ENCODE data around the gene GLI3.

GLI3 gene

DNA sequence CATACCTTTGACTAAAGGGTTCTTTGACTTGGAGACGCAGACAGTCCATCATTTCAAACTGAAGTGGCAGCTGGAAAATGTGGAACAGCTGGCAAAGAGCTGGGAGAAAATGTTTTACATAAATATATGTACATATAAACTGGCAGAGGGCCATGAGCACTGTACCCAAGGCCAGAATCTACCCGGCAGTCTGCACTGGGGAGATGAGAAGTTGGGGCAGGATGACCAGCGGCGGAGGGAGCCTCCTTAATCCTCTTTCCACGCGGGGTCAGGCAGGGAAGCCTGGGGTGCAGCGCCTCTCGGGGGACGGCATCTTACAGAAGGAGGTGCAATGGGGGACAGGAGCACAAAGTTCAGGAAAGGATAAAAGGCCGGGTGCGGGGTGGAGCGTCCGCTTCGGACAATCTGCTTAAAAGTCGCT lies 1.3 kb downstream of the GLI3 start:
- no peak for DNase-seq

DNA sequence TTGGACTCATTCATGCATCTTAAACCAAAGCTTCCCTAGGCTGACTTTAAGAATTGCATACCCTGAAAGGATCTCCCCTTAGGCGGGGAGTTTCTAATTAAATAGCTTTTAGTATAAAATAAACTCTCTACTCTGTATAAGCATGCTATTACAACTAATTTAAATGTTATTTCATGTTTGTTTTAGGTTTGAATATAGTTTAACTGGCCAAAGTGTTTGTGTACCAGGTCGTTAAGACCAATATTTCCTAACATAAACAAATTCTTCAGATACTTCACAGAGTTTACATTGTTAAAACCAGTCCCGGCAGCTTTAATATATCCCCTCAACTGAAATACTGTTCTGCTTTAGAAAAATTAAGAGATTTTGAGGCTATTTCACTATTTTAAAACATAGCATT lies 2.3 kb downstream of the GLI3 start:
- no peak for DNase-seq

DNA sequence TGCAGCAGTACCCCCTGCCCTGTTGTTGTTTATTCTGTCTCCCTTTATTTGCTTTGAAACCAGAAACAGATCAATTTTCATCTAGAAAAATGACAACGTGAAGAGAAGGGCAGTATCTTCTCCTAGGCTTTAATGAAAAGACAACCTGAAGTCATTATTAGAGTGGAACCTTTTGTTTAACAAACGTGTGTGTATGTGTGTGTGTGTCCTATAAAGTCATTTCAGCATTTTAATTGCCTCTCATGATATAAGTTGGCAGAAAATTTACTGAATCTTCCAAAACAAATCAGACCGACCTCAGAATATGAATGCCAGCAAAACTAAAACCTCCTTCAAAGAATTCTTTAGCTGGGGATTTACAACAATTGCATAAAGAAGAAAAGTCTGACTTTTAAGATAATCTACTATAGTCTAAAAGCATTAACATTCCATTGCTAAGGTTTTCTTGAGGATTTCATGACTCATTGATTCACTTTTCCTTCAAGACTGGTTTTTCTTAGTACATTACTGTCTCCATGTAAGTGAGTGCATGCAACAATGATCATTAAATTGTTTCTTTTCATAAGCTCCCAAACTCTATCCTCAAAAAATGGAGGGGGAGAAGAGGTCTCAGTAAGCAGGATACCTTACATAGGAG lies 3.2 kb downstream of the GLI3 start:
- no peak for DNase-seq

DNA sequence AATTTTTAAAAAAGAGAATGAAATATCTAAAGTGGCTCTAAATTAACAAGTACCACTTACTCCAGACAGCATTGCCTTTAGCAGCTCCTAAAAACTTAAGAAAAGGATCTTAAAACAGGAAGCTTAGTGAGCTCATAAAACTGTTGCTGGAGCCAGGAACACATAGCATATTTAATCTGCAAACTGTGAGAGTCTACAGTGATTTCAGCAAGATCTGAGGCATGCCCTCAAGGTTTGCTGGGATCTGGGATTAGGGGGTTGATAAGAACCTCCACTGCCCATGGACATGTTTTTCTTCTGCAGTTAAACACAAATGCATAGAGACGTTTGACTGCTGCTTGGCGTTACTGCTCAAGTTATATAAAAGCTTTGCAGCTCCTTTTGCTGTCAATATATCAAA lies 3.8 kb downstream of the GLI3 start:
- no peak for DNase-seq

DNA sequence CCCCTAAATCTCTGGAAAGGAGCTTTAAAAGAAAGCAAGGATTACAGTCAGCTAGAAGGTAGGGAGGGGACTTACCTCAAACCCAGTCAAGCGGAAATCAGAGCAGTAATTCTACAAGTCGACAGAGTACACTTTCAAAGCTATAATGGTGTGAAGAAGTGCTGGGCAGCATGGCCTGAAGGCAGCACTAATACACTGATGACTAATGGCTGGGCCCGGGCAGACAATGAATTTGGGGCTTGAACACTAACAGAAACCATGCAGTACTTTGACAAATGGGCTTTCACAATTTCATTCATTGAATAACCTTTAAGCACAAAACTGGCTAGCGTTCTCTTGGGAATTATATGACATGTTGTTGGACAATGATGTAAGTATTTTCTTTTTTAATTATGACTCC lies 4.7 kb downstream of the GLI3 start:
- no peak for DNase-seq

DNA sequence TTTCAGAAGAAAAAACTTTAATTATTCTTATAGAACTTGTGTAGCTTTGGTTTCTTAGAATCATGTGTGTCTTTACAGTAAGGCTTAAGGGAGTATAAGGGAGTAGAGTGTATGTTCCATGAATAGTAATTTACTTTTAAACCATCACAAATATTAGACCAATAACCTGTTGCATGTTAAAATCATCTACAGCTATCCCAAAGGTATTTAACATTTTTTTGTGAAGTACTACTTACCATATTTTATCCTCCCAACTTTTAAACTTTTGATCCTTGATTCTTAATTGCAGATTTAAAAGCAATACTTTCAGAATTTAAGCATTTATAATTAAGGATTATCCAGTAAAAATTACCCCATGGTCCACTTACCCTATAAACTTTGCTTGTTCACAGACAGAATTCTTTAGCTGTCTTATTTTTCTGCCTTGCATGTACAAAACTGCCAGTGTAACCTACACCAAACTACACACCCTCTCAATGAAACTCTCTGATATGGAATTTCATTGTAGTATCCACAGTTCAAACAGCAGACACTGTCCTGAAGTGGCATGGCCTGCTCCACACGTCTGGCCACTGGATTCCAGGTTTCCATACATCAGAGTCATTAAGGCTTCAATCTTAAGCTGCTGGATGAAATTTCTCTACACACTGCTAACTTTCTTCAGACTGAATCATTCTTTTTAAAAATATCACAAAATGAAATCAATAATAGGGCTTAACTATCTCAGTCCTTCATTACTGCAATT lies 5.8 kb downstream of the GLI3 start:
- DNase-seq, result no peak

DNA sequence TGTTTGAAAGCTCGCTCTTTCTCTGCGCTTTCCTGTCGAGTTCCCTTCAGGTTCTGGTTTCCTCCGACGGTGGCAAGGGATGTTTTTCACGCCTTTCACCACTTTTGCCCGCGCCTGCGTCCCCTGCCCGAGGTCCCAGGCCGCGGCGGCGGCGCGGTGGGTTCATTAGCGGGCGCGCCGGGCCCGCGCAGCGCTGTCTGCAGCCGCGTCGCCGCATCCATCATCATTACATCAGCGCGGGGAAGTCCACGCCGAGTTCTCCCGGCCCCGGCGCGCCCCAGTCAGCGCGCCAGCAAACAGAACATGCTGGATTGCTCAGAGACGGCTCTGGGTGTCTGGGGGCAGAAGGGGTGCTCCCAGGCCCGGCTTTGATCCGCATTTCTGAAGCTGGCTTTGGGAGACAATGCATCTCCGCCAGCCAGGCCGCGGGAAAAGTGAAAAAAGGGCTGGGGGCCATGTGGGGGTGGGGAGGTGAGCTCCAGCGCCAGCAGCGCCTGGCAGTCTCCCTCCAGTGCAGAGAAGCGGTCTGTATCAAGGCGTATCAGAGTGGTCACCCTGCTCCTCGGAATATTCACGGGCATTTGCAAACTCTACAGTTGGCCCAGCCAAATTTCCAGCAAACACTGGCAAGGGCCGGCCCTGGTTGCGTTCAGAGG lies 8.9 kb downstream of the GLI3 start:
- no peak for DNase-seq

DNA sequence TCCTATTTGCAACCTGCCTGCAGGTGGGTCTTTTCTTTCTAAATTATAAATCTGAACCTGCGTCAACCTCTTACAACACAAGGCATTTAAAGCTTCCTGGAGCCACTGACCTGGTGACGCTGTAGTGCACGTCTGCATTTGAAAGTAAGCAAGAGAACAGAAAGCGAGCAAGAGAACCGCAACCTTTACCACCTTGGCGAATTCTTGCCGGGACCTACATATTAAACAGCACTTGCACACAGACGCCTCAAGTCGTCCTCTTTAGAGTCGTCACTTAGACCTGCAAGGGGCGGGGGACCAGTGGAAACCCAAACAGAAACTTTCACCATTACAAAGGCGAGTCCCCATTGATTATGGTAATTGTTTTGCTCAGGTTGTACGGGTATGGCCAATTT lies 9.5 kb downstream of the GLI3 start:
- no peak for DNase-seq

DNA sequence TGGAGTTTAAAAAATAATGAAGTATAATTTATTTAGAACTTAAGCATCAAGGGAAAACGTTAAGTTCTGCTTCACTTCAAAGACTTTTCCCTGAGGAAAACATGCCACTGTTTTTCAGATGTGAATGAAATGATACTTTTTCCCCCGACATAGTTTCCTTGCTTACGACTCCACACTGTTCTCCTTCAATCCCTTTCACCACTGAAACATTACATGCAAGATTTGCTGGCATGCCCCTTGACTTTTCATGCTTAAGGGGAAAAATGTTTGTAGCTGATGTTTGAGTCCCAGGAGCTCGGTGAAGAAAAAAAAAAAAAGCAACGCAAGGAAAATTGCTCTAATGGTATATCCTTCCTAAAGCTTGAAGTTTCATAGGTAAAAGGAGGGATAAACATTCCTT lies 10.0 kb downstream of the GLI3 start:
- DNase-seq, result no peak

DNA sequence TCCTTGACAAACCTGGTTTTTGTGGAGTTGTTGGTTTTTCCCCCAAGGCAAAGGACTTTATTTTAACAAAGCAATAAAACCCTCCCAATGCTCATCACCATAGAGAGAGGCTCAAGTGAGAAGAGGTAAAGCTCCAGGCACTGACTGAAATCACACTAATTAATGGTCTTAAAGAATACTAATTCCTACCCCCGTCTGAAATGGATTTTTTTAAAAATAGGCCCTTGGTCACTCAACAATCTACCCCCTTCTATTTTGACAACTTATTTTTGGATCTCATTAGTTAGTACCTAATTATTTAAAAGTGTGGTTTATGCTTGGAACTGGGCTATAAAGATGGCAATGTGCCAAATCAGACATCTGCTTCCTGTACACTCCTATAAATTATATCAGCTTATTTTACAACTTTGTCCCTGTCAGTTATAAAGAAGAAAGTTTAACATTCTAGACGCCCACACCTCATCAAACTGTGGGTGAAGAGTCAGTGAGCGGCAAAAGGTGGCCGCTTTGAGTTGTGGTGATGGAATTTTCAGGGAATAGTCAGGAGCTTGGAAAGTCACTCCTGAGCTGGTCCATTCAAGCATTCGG lies 10.6 kb downstream of the GLI3 start:
- DNase-seq, result no peak

DNA sequence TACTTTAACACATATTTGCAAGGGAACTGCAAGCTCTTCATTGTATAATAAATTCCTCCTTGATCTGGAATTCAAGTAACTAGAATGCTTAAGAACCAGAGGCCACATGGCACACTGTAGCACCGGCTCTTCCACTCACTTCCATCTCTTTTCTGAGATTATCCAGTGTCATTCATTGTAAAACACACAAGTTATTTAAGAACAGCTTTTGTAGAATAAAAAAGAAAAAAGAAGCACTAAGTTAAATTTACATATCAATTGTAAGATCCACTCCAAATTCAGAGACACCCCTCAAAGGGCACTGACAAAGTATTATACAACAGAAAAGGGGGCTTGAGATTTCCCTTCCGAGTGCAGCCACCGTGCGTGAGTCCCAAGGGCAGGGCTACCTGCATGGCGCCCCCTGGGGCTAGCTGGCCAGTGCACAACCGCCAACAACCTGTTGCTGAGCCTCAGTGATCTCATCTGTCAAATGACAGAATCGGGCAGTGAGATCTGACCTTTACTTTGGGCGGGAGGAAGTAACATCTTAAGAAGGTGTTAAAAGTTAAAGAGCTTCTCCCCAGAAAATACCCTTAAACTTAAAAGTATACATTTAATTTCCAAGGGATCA lies 12.5 kb downstream of the GLI3 start:
- no peak for DNase-seq

DNA sequence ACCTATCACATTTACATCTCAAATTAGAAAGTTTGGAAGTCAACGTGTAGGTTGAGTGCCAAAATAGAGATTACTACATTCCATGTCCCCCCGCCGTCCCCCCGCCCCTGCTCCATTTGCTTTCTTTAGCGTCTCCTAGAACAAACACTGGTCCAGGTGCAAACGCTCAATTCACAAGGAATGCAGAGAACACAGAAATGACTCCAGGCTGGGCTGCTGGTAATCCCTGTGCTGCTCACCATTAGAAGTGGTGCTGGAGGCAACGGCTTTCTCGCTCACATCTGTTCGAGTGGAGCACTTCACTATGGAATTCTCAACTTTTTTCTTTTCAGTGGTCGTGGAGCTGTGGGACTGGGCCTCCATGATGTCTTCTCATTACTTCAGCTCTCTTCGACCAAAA lies 14.1 kb downstream of the GLI3 start:
- no peak for DNase-seq

DNA sequence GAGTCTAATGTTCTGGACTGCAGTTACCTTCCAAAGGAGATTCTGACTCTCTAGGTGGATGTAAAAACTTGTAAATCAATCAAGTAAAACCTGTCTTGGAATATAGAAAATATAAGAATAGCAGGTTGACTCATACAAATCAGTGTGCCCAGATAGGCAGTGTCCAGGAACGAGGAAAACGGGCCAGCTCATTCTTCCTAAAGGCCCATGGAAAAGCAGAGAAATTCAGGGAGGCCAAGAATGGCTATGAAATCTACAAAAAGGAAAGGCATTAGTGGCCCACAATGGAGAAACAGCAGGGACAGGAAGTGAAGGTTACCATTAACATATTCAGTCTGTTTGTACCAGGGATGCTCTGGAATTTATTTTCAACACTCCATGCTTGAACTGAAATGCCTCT lies 14.9 kb downstream of the GLI3 start:
- DNase-seq, result no peak

DNA sequence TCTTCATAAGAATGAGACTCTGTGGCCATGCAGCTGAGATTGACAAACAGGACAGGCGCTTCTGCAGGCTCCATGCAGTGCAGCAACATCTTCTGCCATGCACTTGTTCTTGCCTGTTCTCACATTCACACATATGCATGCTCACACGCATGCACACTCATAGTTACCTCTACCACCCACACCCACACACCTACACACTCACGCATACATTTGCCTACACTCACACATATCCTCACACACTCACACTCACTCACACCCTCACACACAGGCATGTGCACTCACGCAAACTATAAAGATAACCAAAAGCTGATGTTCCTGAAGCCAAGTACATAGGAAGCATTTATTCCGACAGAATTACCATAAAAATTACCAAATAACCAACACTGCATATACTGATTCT lies 15.7 kb downstream of the GLI3 start:
- no peak for DNase-seq

DNA sequence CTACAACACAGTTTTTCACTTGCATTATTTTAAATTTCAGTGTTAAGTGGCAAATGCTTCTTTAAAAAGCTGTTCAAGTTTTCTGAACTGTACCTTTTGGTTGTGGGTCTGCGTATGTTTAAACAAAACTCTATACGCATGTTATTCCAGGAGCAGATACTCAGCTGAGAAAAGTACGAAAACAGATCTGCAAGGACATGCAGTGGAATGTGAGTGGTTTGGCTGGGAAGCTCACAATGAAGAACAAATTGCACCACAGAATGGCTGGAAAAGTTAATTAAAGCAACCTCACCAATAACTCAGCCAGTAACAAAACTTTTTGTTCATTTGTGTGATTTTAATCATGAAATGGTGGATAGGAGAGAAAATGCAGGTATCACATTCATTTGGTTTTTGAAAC lies 17.6 kb downstream of the GLI3 start:
- DNase-seq, result no peak

DNA sequence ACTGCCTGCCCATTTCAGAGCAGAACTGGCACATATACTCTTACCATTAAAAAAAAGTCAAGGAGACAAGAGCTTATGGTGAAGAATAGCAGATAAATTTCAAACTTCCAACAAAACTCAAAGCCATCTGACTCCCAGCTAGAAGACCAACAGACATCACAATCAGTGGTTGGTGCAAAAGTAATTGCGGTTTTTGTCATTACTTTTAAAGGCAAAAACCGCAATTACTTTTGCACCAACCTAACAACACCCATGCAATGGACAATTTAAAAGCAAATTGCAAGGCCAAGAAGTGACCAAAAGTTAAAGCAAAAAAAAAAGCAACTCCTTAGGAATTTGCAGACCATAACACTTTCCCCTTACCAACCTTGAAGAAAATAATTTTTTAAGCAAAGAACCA lies 18.8 kb downstream of the GLI3 start:
- no peak for DNase-seq

DNA sequence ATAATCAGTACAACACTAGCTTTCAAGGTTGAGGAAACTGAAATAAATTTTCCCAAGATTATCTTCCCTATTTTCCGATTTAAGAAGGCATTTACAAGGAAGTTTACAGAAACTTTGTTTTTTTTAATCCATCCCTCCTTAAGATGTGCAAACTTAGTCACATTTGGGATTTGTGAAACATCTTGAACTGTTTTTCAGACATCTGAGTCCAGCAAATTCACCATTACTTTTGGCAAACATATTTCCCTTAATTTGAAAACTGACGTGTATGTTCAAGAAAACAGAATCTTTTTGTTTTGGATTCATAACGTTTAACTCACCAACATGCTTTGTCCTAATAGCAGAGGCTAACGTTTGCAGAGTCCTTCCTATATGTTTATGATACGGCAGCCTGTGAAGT lies 19.5 kb downstream of the GLI3 start:
- DNase-seq, result no peak

DNA sequence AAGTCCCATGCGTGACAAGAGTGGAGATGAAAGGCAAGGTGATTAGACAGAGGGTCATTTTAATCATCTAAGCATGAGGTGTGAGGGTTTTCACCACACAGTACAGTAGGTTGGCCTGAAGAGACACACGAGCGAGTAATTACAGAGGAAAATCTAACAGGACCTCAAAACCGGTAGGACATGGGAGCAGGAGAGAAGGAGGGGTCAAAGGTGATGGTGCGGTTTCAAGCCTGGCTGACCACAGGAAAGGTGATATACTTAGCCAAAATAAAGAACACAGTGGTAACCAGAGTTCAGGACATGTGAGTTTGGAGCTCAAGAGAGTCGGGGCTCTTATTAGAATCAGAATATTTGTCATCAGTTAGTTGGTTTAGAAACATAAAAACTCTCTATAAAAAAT lies 20.0 kb downstream of the GLI3 start:
- no peak for DNase-seq

DNA sequence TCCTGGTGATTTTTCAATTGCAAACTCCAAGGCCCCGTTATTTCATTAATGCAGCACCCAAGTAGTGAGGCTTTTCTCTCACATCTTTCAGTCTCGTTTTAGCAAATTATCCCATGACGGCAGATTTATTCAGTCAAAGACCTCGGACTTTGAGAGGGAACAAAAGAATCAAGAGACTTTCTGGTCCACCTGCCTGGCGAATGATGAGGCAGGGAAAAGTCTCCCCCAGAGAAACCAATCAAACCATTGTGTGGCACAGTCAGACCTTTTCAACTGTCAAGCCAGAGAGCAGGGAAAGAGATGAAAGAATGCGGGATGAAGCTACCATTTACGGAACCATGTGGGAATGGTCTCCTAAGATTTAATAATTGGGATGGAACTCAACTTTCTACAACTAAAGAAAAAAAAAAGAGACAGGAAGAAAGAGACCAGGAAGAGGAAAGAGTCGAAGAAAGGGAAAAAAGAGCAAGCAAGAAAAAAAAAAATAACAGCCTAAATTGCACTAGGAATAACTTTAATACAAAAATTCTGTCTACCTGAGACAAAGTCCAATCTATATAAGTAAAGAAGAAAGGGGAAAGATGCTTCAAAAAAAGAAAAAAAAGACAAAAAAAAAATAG lies 22.8 kb downstream of the GLI3 start:
- no peak for DNase-seq

DNA sequence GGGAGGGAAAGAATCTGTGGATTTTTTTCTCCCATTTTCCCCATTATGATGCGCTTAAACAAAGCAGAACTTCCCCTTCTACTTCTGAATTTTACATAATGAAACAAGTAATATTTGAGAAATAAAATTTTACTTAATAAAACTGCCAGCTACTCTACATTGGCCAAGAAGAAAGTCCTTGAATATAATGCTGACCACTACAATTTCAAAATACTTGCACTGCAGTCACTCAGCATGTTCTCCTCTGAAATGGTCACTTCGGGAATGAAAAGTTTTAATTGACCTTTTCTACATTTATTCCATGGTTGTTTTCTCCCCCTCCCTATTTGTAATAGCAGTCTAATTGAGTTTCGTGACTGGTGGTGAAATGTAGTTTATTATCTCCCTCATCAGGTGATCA lies 23.9 kb downstream of the GLI3 start:
- no peak for DNase-seq

DNA sequence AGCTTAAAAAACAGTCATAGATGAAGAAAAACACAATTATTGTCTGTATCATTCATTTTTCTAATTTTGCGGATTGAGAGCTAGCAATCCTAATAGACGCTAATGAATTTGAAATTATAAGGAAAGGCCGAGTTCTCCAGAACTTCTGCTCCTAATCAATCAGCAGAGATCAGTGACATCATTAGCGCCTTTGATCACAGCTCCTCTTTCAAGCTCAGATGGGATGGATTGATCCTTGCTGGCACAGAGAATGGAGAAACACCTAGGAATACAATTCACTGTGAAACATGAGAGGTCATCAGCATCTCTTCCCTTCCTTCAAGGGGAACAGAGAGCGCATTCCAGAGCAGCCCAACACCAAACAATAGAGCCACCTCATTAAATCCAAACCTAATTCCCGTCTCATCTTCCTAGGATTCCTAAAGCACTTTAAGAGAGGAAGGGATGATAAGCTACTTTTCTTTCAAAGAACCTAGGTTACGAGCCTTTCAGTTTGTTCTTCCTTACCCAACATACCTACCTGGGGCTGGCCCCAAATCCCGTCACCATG lies 24.4 kb downstream of the GLI3 start:
- no peak for DNase-seq

DNA sequence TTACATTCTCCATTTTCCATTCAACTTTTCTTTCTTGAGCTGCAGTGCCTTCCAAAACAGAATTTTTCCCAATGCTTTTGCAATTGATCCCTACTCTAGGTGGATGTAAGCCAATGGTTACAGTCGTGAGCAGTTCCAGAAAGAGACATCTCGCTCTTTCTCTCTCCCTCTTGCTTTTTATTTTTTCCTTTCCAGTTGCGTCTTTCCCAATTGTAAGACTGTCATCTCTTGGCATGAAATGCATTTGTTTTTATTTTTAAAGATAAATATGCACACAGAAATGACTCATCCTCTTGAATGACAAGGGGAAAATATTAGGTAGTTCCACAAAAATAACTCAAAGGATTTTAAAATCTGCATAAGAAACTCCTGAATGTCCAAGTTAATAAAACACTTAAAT lies 25.1 kb downstream of the GLI3 start:
- no peak for DNase-seq

DNA sequence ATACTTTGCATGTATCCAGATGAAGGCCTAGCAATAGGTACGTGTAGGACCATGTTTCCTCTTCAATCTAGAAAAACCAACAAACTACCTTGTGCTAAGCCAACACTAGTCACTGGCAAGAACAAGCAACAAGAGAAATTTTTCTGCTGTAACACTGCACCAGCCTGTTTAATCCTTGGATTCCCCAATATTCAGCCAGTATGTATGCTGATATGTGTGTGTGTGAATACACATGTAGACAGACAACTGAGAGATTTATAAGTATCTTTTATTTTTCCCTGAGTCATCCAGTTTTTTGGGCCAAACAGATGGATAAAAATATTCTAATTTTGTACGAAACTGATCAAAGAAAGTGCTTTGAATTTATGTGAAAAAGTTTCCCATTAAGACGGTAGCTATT lies 26.2 kb downstream of the GLI3 start:
- DNase-seq, result no peak

All from NCI-H2029 treated with DMSO at 0.1 percent for 48 hours (cell line).